ENCODE measurements around the gene CIAO3. TPM values are rescaled to one million over a fixed set of nuclear protein-coding genes. Genes with fewer than 3 reads are reported as not detected.

The CIAO3 gene
- total RNA-seq, 4 donors from 2014 or later: 39.8 to 53.2 (median 45.6) TPM

DNA sequence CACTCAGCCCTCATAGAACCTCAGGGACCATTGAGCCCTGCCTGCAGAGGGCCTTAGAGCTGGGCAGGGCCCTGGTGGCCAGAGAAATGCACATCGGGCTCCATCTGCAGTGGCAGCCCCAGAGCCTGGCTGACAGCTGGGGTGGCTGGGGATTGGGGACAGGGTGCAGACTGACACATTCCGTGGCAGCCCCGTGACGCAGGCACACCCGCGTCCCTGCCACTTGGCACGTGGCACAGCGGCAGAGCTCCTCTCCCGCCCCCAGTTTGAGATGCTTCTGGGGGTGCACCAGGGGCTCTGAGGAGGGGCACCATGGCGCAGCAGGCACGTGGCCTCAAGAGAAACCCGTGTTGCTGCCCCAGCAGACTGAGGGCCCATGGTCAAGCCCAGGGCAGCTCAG, 37.4 kb downstream of the CIAO3 start:
- no peaks in the 10 kb centered on the region for H3K9me3 ChIP-seq
- peaks cover 2 to 90% of the 10 kb centered on the region in 2 donors for H3K27me3 ChIP-seq
- DNase-seq (ENCODE audit: low spot score in 2 of 2): no peak
- H3K4me1 ChIP-seq: peaks cover 0 to 40% (median 4%) of the 10 kb centered on the region in 4 donors
- H3K4me3 ChIP-seq: no peak overlapping the region
- WGBS, 2 donors: 70 to 86% methylated on average over 9 of the region's 12 CpGs
- no peak overlapping the region for H3K27ac ChIP-seq
- H3K36me3 ChIP-seq: no peaks in the 10 kb centered on the region
- TF ChIP-seq POLR2A (IDR thresholded peaks at IDR 0.05) (no peak), EP300 (IDR thresholded peaks at IDR 0.05) (no peak)
- TF ChIP-seq, protein P1, sequence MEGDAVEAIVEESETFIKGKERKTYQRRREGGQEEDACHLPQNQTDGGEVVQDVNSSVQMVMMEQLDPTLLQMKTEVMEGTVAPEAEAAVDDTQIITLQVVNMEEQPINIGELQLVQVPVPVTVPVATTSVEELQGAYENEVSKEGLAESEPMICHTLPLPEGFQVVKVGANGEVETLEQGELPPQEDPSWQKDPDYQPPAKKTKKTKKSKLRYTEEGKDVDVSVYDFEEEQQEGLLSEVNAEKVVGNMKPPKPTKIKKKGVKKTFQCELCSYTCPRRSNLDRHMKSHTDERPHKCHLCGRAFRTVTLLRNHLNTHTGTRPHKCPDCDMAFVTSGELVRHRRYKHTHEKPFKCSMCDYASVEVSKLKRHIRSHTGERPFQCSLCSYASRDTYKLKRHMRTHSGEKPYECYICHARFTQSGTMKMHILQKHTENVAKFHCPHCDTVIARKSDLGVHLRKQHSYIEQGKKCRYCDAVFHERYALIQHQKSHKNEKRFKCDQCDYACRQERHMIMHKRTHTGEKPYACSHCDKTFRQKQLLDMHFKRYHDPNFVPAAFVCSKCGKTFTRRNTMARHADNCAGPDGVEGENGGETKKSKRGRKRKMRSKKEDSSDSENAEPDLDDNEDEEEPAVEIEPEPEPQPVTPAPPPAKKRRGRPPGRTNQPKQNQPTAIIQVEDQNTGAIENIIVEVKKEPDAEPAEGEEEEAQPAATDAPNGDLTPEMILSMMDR (IDR thresholded peaks at IDR 0.05): no peak

DNA sequence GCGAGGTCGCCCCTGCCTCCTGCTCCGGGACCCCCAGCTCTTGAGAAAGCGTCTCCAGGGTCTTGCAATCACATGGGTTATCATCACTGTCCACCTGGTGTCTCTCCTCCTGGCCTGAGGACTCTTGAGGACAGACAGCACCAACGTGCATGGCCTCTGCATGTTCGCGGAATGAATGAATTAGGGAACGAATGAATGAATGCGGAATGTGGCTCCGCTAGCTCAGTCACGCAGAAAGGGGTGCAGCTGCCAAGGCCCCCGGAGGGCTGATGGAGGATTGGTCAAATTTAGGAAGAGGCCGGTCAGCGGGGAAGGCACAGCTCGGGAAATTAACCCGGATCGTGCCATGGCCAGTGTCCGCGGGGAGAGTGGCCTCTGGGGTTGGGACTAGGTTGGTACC, 38.5 kb downstream of the CIAO3 start:
- Histone ChIP-seq H3K9me3 (no peaks in the 10 kb centered on the region), H3K36me3 (no peaks in the 10 kb centered on the region), H3K4me1 (peaks cover 0 to 39% (median 4%) of the 10 kb centered on the region in 4 donors), H3K27me3 (peaks cover 0 to 85% of the 10 kb centered on the region in 2 donors), H3K4me3 (no peak overlapping the region), H3K27ac (no peak overlapping the region)
- no peak for DNase-seq (ENCODE audit: low spot score in 2 of 2)
- 80 to 87% methylated on average over 16 to 19 of the region's 19 CpGs for WGBS, 2 donors
- no peak for TF ChIP-seq EP300 (IDR thresholded peaks at IDR 0.05)
- TF ChIP-seq, protein P1 (IDR thresholded peaks at IDR 0.05): no peak
- TF ChIP-seq POLR2A (IDR thresholded peaks at IDR 0.05): no peak

DNA sequence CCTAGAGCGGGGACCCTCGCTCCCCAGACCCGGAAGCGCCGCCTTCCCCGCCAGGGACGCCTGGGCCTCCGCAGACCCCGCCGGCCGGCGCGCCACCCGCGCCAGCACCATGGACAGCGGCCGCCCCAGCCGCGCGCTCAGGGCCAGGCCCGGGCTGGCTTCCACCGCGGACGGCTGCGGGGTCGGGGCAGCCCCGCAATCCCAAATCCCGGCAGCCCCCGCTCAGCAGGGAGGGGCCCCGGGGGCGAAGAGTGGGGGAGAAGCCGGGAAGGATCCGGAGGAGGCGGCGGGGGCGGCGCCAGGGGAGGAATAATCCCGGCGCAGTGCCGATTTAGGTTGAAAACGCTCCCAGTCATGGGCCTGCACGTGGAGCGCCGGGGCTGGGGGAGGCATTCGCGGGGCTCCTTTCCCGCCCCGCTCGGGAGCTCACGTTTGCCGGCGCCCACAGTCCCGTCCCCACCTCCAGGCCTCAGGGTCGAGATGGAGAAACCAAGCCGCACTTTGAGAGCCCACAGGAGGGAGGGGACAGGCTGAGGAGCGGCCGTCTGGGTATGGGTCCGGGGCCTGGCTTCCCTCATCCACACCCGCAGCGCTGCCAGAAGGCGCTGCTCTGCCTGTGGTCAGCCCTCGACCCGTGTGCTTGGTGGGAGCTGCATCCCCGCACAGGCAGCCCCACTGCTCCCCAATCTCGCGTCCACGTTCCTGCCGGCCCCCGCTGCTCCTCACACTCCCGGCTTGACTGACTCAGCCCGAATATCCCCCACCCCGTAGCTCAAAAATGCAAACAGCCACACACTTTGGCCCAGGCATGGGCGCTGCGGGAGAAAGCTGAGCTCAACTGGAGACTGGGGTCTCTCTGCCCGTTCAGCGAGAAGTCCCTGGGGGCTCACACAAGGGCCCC, 39.9 kb downstream of the CIAO3 start:
- WGBS, 2 donors: 5 to 28% methylated on average over 15 to 52 of the region's 76 CpGs
- Histone ChIP-seq H3K4me3 (no peak overlapping the region), H3K36me3 (peaks cover 0 to 8% (median 0%) of the 10 kb centered on the region in 3 donors), H3K4me1 (peaks cover 0 to 26% (median under 1%) of the 10 kb centered on the region in 4 donors), H3K27me3 (peaks cover 0 to 85% of the 10 kb centered on the region in 2 donors), H3K27ac (no peak overlapping the region), H3K9me3 (no peaks in the 10 kb centered on the region)
- TF ChIP-seq POLR2A (IDR thresholded peaks at IDR 0.05) (no peak), EP300 (IDR thresholded peaks at IDR 0.05) (no peak)
- TF ChIP-seq, protein P1 (IDR thresholded peaks at IDR 0.05): no peak
- DNase-seq (ENCODE audit: low spot score in 2 of 2): no peak

DNA sequence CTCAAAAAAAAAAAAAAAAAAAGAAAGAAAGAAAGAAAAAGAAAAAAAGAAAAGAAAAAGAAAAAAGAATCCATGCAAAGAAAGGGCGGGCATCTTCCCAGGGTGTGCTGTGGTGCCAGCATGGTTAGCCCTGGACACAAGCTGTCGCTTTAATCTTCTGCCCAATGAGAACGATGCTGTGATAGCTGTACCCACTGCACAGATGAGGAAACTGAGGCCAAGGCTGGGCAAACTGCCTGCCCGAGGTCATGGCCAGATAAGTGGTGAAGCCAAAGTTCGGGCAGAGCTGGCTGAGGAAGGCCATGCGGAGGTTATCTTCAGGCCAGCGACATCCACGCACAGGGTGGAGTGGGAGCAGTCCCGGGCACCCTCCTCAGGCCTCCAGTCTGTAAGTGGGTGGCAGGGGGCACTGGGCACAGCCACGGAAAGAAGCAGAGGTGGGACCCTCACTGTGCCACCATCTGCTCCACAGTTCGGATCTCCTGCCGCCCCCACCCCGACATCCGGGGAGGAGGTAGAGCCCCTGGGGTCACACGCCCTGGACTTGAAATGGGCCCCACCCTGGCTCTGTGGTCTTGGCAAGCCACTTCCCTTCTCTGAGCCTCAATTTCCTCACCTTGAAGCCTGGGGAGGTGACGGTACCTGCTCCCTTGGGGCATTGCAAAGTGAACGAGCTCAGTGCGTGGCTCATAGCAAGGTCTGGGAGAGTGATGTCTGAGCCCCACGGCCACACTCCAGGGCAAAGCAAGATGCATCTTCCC, 41.7 kb downstream of the CIAO3 start:
- no peak overlapping the region for H3K27ac ChIP-seq
- no peaks in the 10 kb centered on the region for H3K9me3 ChIP-seq
- DNase-seq (ENCODE audit: low spot score in 2 of 2): no peak
- peaks cover 0 to 90% of the 10 kb centered on the region in 2 donors for H3K27me3 ChIP-seq
- H3K4me3 ChIP-seq: no peak overlapping the region
- TF ChIP-seq POLR2A (IDR thresholded peaks at IDR 0.05): no peak
- TF ChIP-seq EP300 (IDR thresholded peaks at IDR 0.05): no peak
- TF ChIP-seq, protein P1 (IDR thresholded peaks at IDR 0.05): no peak
- peaks cover 0 to 8% (median 0%) of the 10 kb centered on the region in 3 donors for H3K36me3 ChIP-seq
- H3K4me1 ChIP-seq: peaks cover 0 to 31% (median 11%) of the 10 kb centered on the region in 4 donors
- WGBS, 2 donors: 65 to 74% methylated on average over 16 to 19 of the region's 19 CpGs
